ENCODE data around the gene ZNF608.

GRCh38 chr5:124697501-124697900 lies 48.9 kb downstream of the ZNF608 start:
- TF ChIP-seq, protein P1, sequence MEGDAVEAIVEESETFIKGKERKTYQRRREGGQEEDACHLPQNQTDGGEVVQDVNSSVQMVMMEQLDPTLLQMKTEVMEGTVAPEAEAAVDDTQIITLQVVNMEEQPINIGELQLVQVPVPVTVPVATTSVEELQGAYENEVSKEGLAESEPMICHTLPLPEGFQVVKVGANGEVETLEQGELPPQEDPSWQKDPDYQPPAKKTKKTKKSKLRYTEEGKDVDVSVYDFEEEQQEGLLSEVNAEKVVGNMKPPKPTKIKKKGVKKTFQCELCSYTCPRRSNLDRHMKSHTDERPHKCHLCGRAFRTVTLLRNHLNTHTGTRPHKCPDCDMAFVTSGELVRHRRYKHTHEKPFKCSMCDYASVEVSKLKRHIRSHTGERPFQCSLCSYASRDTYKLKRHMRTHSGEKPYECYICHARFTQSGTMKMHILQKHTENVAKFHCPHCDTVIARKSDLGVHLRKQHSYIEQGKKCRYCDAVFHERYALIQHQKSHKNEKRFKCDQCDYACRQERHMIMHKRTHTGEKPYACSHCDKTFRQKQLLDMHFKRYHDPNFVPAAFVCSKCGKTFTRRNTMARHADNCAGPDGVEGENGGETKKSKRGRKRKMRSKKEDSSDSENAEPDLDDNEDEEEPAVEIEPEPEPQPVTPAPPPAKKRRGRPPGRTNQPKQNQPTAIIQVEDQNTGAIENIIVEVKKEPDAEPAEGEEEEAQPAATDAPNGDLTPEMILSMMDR (conservative IDR thresholded peaks at IDR 0.05; ENCODE audit: low read depth, low read length) = no peak
- TF ChIP-seq EZH2 (IDR thresholded peaks at IDR 0.05; ENCODE audit: borderline replicate concordance, low read depth, low read length, poor library complexity, severe bottlenecking) = no peak

Measured in A673 (cell line).